A549 (cell line): Measurements from ENCODE around the gene PLCB4. TPM values are rescaled to one million over a fixed set of nuclear protein-coding genes. Genes with fewer than 3 reads are reported as not detected.

ENCODE experiments used
- ATAC-seq, 2 experiments: fragments of 200-7000 bp in 1 of 2; fragments of >200 bp in 1 of 2; cut with Nextera tagmentation in 1 of 2; cut with Tn5 transposase in 1 of 2; 3 replicates each; pipeline versions ENCODE4 v1.8.0 to v1.9.1; 2018 to 2020; ENCODE audit warnings: mild to moderate bottlenecking in 1 of 2, moderate library complexity in 1 of 2
- CTCF ChIA-PET: fragments of 300-600 bp; sonication (Branson Sonifier 250); formaldehyde crosslinking; extraction: SDS; loops from one replicate; lab custom pipeline; 2021; ENCODE audit warnings: antibody characterized with exemption, inconsistent platforms; lab: Yijun Ruan, JAX
- POLR2A ChIA-PET: fragments of 350-600 bp; formaldehyde crosslinking; extraction: SDS; loops from one replicate; lab custom pipeline; 2021; ENCODE audit warnings: antibody characterized with exemption, inconsistent platforms; lab: Yijun Ruan, JAX
- DNase-seq, 2 experiments: peaks; one replicate each; pipeline versions ENCODE4 v3.0.0 to v3.0.0-alpha.2; 2011 to 2016; ENCODE audit warnings: low read depth in 1 of 2, low spot score in 1 of 2
- FAIRE-seq: peaks from 2 replicates; lab custom pipeline; 2011; peaks lifted over from hg19 to GRCh38; lab: Jason Lieb, UNC
- H3K27ac ChIP-seq, 2 experiments: fragments of >200 bp; sonication (Bioruptor Twin); formaldehyde crosslinking; 3 replicates each; pipeline ENCODE4 v1.5.1; 2016 to 2017
- H3K4me1 ChIP-seq: fragments of >200 bp; sonication (Bioruptor Twin); formaldehyde crosslinking; 3 replicates; pipeline ENCODE4 v1.6.1; 2016
- H3K4me2 ChIP-seq: fragments of >200 bp; sonication (Bioruptor Twin); formaldehyde crosslinking; 3 replicates; pipeline ENCODE4 v1.6.1; 2016
- H3K4me3 ChIP-seq: fragments of >200 bp; sonication (Bioruptor Twin); formaldehyde crosslinking; 3 replicates; pipeline ENCODE4 v1.5.1; 2016
- H3K9me3 ChIP-seq: fragments of >200 bp; sonication (Bioruptor Twin); formaldehyde crosslinking; 3 replicates; pipeline ENCODE4 v1.6.1; 2016
- BCL3 ChIP-seq: fragments of >200 bp; sonication (Bioruptor Twin); formaldehyde crosslinking; IDR thresholded peaks from 3 replicates; pipeline ENCODE4 v1.6.1; 2016
- BHLHE40 ChIP-seq: IDR thresholded peaks from 2 replicates; pipeline ENCODE4 v1.6.1; 2012; ENCODE audit warnings: low read depth, low read length, inconsistent platforms
- CBX2 ChIP-seq: fragments of 200-600 bp; sonication (generic); IDR thresholded peaks from 2 replicates; pipeline ENCODE4 v1.6.1; 2016; ENCODE audit warnings: low read depth, mild to moderate bottlenecking, borderline replicate concordance
- CHD4 ChIP-seq: fragments of 200-600 bp; sonication (generic); IDR thresholded peaks from 2 replicates; pipeline ENCODE4 v1.6.1; 2016; ENCODE audit warnings: antibody characterized with exemption, mild to moderate bottlenecking, borderline replicate concordance
- ELK1 ChIP-seq: fragments of 150-350 bp; IDR thresholded peaks from 2 replicates; pipeline ENCODE4 v1.6.1; 2014; ENCODE audit warnings: low read depth, mild to moderate bottlenecking, low read length
- HES2 ChIP-seq: fragments of >200 bp; sonication (Bioruptor Twin); formaldehyde crosslinking; IDR thresholded peaks from 2 replicates; pipeline ENCODE4 v1.6.1; 2016
- HMGXB4 ChIP-seq: fragments of 250-450 bp; sonication (Bioruptor Pico); IDR thresholded peaks from 2 replicates; pipeline ENCODE4 v1.5.0; 2021; ENCODE audit warnings: mild to moderate bottlenecking, moderate library complexity, borderline replicate concordance
- HOXA7 ChIP-seq: fragments of 250-450 bp; sonication (Bioruptor Pico); IDR thresholded peaks from 2 replicates; pipeline ENCODE4 v1.5.0; 2020; ENCODE audit warnings: mild to moderate bottlenecking, moderate library complexity
- HOXB5 ChIP-seq: fragments of 250-450 bp; sonication (Bioruptor Pico); IDR thresholded peaks from 2 replicates; pipeline ENCODE4 v1.5.0; 2020; ENCODE audit warnings: mild to moderate bottlenecking, moderate library complexity
- JUNB ChIP-seq: fragments of >200 bp; sonication (Bioruptor Twin); formaldehyde crosslinking; IDR thresholded peaks from 2 replicates; pipeline ENCODE4 v1.6.1; 2016
- NFE2L2 ChIP-seq: fragments of 150-350 bp; conservative IDR thresholded peaks from 2 replicates; pipeline ENCODE4 v1.6.1; 2014; ENCODE audit warnings: low read length
- RAD21 ChIP-seq, 2 experiments: fragments of >200 bp in 1 of 2; sonication (Bioruptor Twin) in 1 of 2; formaldehyde crosslinking in 1 of 2; IDR thresholded peaks in 1 of 2; conservative IDR thresholded peaks in 1 of 2; 2 replicates in 1 of 2; 3 replicates in 1 of 2; pipeline ENCODE4 v1.6.1; 2012 to 2018; ENCODE audit warnings: inconsistent platforms in 1 of 2
- REST ChIP-seq: fragments of 200-600 bp; sonication (generic); IDR thresholded peaks from 2 replicates; pipeline ENCODE4 v1.6.1; 2016; ENCODE audit warnings: antibody characterized with exemption, mild to moderate bottlenecking, moderate library complexity
- RFX5 ChIP-seq: fragments of 450-650 bp; IDR thresholded peaks from 2 replicates; pipeline ENCODE4 v1.7.1; 2014; ENCODE audit warnings: antibody characterized with exemption, mild to moderate bottlenecking, moderate library complexity
- RNF2 ChIP-seq: fragments of 200-600 bp; sonication (generic); IDR thresholded peaks from 2 replicates; pipeline ENCODE4 v1.6.1; 2016; ENCODE audit warnings: low read depth, mild to moderate bottlenecking, antibody characterized with exemption, moderate library complexity, borderline replicate concordance
- TP53 ChIP-seq: fragments of 250-450 bp; sonication (Bioruptor Pico); IDR thresholded peaks from 2 replicates; pipeline ENCODE4 v1.5.0; 2021; ENCODE audit warnings: mild to moderate bottlenecking, moderate library complexity
- ZC3H11A ChIP-seq: fragments of 450-650 bp; IDR thresholded peaks from 2 replicates; pipeline ENCODE4 v1.6.1; 2014; ENCODE audit warnings: antibody characterized with exemption, mild to moderate bottlenecking
- ZFP36 ChIP-seq: fragments of 450-650 bp; IDR thresholded peaks from 2 replicates; pipeline ENCODE4 v1.6.1; 2014; ENCODE audit warnings: borderline replicate concordance; ENCODE audit not compliant: partially characterized antibody
- WGBS: methylation state at CpG from one replicate; pipeline ENCODE4 v1.1.6; 2017; ENCODE audit errors: missing lambda C conversion rate; 5-methylcytosine and 5-hydroxymethylcytosine counted together
- polyA plus RNA-seq, 4 experiments: library from polyadenylated mRNA; depleted of rRNA in 3 of 4; stranded (reverse); fragments of >200 nt; fragmentation: RNase III in 1 of 4; extraction: RNeasy Plus Mini Kit Qiagen cat#74134 plus additional on column Dnase treatment in 1 of 4; gene quantifications; 2 replicates in 3 of 4; 3 replicates in 1 of 4; pipeline ENCODE4 v1.2.3, GENCODE V29; 2011 to 2017

Gene PLCB4
- polyA plus RNA-seq, 2 of the 4 experiments (the other 2 are of a cell fraction) = 17.1 to 32.1 TPM

- TF ChIP-seq REST = no peak
- TF ChIP-seq ZC3H11A = no peak
- no peak for TF ChIP-seq HMGXB4 (CRISPR knock-in tag)
- TF ChIP-seq CHD4 = no peak
Measured at GRCh38 chr20:9329355-9330101, 260.6 kb downstream of the PLCB4 start (continued).

- Histone ChIP-seq H3K4me3 (no peak overlapping the region), H3K27ac (no peak overlapping the region; a peak in 1 of 6 replicates), H3K9me3 (no peaks in the 10 kb centered on the region), H3K4me2 (no peak overlapping the region), H3K4me1 (peaks cover 40% of the 10 kb centered on the region)
- CTCF ChIA-PET = interaction anchor here (1.2 to 3.1 kb wide), 9 partner anchors 7 to 476 kb away, joined by 3 to 12 read pairs (median 5); no protein-coding TSS in a partner anchor
- 93% methylated on average over 4 of the region's 4 CpGs for WGBS
- FAIRE-seq (peak; percentile 28), ATAC-seq (no peak), DNase-seq (no peak)
- POLR2A ChIA-PET = no interaction called here
- no peak for TF ChIP-seq JUNB
- TF ChIP-seq ZFP36 = no peak
- no peak for TF ChIP-seq RNF2
- TF ChIP-seq BHLHE40 = no peak
- TF ChIP-seq TP53 (CRISPR knock-in tag) = no peak
- no peak for TF ChIP-seq HOXA7 (CRISPR knock-in tag)
Measured at GRCh38 chr20:9330151-9330550, 261.3 kb downstream of the PLCB4 start.

- WGBS = 78% methylated on average over 2 of the region's 2 CpGs
- Histone ChIP-seq H3K27ac (peak overlapping the region; percentile 37 to 55; a peak in 5 of 6 replicates), H3K9me3 (no peaks in the 10 kb centered on the region), H3K4me3 (no peak overlapping the region), H3K4me1 (peaks cover 48% of the 10 kb centered on the region), H3K4me2 (peak overlapping the region; percentile 56)
- ChIA-PET CTCF (interaction anchor here (0.6 to 3.1 kb wide), 7 partner anchors 8 to 542 kb away, joined by 3 to 12 read pairs (median 3); no protein-coding TSS in a partner anchor), POLR2A (no interaction called here)
- peak; percentile 41 to 60; a peak in 3 of 6 replicates for ATAC-seq
- TF ChIP-seq CHD4 = no peak
- no peak for FAIRE-seq
- no peak for DNase-seq
Measured at GRCh38 chr20:9331707-9332435, 263.0 kb downstream of the PLCB4 start.

GRCh38 chr20:9332791-9333479 lies 264.0 kb downstream of the PLCB4 start:
- FAIRE-seq = no peak
- Histone ChIP-seq H3K4me3 (no peak overlapping the region), H3K4me1 (peaks cover 51% of the 10 kb centered on the region), H3K4me2 (peak overlapping the region; percentile 56), H3K27ac (peak overlapping the region; percentile 37 to 55; a peak in 4 of 6 replicates), H3K9me3 (no peaks in the 10 kb centered on the region)
- CTCF ChIA-PET = interaction anchor here (1.3 to 3.1 kb wide), 2 partner anchors 9 to 27 kb away, joined by 5 to 10 read pairs; no protein-coding TSS in a partner anchor
- TF ChIP-seq CBX2 = no peak
- TF ChIP-seq HOXB5 = no peak
- TF ChIP-seq ELK1 = no peak
- no peak for TF ChIP-seq NFE2L2
- no peak for TF ChIP-seq JUNB
- TF ChIP-seq RFX5 = no peak
- TF ChIP-seq BCL3 = no peak
- no peak for TF ChIP-seq HES2
- TF ChIP-seq RAD21 (conservative IDR thresholded peaks at IDR 0.05 in 1 of 2, IDR thresholded peaks at IDR 0.05 in 1 of 2) = no peak
- DNase-seq = no peak
- no peak for ATAC-seq
- WGBS = 49% methylated on average over 3 of the region's 3 CpGs
- POLR2A ChIA-PET = no interaction called here
